Endodermal cell (in vitro differentiated cells): ENCODE measurements around the gene FAM177A1. TPM values are rescaled to one million over a fixed set of nuclear protein-coding genes. Genes with fewer than 3 reads are reported as not detected.

Source experiments
- DNase-seq: peaks from one replicate; pipeline ENCODE4 v3.0.0-alpha.2; 2017
- H3K27ac ChIP-seq: 2 replicates; pipeline ENCODE4 v1.5.1; 2013; ENCODE audit warnings: mild to moderate bottlenecking, low read depth, low read length, moderate library complexity
- H3K27me3 ChIP-seq: 2 replicates; pipeline ENCODE4 v1.6.1; 2013; ENCODE audit warnings: mild to moderate bottlenecking, low read length, moderate library complexity; ENCODE audit not compliant: insufficient read depth, control insufficient read depth, poor library complexity, severe bottlenecking
- H3K36me3 ChIP-seq: 2 replicates; pipeline ENCODE4 v1.7.0; 2013; ENCODE audit warnings: mild to moderate bottlenecking, low read length, moderate library complexity; ENCODE audit not compliant: control insufficient read depth, insufficient read depth
- H3K4me1 ChIP-seq: one replicate; pipeline ENCODE4 v1.7.0; 2013; ENCODE audit warnings: low read length; ENCODE audit not compliant: control insufficient read depth, insufficient read depth
- H3K4me3 ChIP-seq: 2 replicates; pipeline ENCODE4 v1.5.1; 2013; ENCODE audit warnings: mild to moderate bottlenecking, low read length, moderate library complexity
- H3K9ac ChIP-seq: 2 replicates; pipeline ENCODE4 v1.6.1; 2013; ENCODE audit warnings: mild to moderate bottlenecking, low read length, moderate library complexity; ENCODE audit not compliant: poor library complexity, severe bottlenecking; ENCODE audit errors: extremely low read depth
- H3K9me3 ChIP-seq: 2 replicates; pipeline ENCODE4 v1.6.1; 2013; ENCODE audit warnings: mild to moderate bottlenecking, low read length, moderate library complexity; ENCODE audit not compliant: control insufficient read depth
- H3K27ac Mint-ChIP-seq: 2 replicates; pipeline ENCODE4 v1.8.0; 2020; ENCODE audit warnings: mixed read lengths
- H3K27me3 Mint-ChIP-seq: 2 replicates; pipeline ENCODE4 v1.8.0; 2021; ENCODE audit warnings: mild to moderate bottlenecking, mixed read lengths; ENCODE audit not compliant: insufficient read depth
- H3K36me3 Mint-ChIP-seq: 2 replicates; pipeline ENCODE4 v1.8.0; 2020; ENCODE audit warnings: low read depth, mixed read lengths
- H3K4me1 Mint-ChIP-seq: 2 replicates; pipeline ENCODE4 v1.8.0; 2020; ENCODE audit warnings: mixed read lengths
- H3K4me3 Mint-ChIP-seq: 2 replicates; pipeline ENCODE4 v1.8.0; 2020; ENCODE audit warnings: mild to moderate bottlenecking, moderate library complexity, mixed read lengths
- H3K9me3 Mint-ChIP-seq: 2 replicates; pipeline ENCODE4 v1.8.0; 2020; ENCODE audit warnings: mild to moderate bottlenecking, mixed read lengths
- CTCF ChIP-seq: fragments of 200-600 bp; sonication (generic); conservative IDR thresholded peaks from 2 replicates; pipeline ENCODE4 v1.5.0; 2021; ENCODE audit warnings: antibody characterized with exemption, mild to moderate bottlenecking
- WGBS, 2 experiments: methylation state at CpG; one replicate each; pipeline versions ENCODE4 v1.1.5 to v1.1.7; 2013; ENCODE audit warnings: missing lambda C conversion rate in 2 of 2, mixed read lengths in 1 of 2; ENCODE audit not compliant: insufficient coverage in 1 of 2, insufficient read length in 1 of 2; 5-methylcytosine and 5-hydroxymethylcytosine counted together
- long read RNA-seq, 4 experiments: library from polyadenylated mRNA in 2 of 4; library from RNA in 1 of 4; library from capped mRNA in 1 of 4; stranded (forward) in 3 of 4; unstranded in 1 of 4; transcript quantifications; one replicate each; pipeline ENCODE4 v2.0.0, GENCODE V29; 2020 to 2021; ENCODE audit warnings: inconsistent platforms in 1 of 4
- polyA plus RNA-seq, 2 experiments: library from polyadenylated mRNA; stranded (reverse); fragments of 50-300 nt; gene quantifications; one replicate each; pipeline ENCODE4 v1.2.3, GENCODE V29; 2013
- total RNA-seq, 2 donors: library from RNA; stranded (reverse); fragmentation: NEBNext Ultra II Directional in 1 of 2; extraction: Animal tissue kit (Norgen Biotek cat#: 25700) in 1 of 2; gene quantifications; 2 replicates in 1 of 2; 3 replicates in 1 of 2; pipeline ENCODE4 v1.2.1, GENCODE V29; 2021

Gene FAM177A1, protein sequence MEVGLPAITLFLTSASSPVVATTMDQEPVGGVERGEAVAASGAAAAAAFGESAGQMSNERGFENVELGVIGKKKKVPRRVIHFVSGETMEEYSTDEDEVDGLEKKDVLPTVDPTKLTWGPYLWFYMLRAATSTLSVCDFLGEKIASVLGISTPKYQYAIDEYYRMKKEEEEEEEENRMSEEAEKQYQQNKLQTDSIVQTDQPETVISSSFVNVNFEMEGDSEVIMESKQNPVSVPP
- 10 to 100 TPM; 74.8 to 92.3 TPM for total RNA-seq
- polyA plus RNA-seq (2013, experiment 1 of 2), result 44.5 TPM
- polyA plus RNA-seq (2013, experiment 2 of 2), result 46.0 TPM
- long read RNA-seq, experiment 1, transcript FAM177A1-201 (5 exons, 2,927 nt), result major isoform, 9 of 27 reads
- long read RNA-seq, experiment 1, transcript FAM177A1-202 (6 exons, 858 nt), result minor isoform, 6 of 27 reads
- long read RNA-seq, experiment 1, partial matches to known transcripts, result 1 of 27 reads
- long read RNA-seq, experiment 1, other reads (novel, unspliced or antisense), result 7 of 27 reads
- long read RNA-seq, experiment 2, transcript FAM177A1-202 (6 exons, 858 nt), result major isoform, 65 of 123 reads
- long read RNA-seq, experiment 2, transcript FAM177A1-201 (5 exons, 2,927 nt), result minor isoform, 22 of 123 reads
- long read RNA-seq, experiment 2, partial matches to known transcripts, result 6 of 123 reads
- long read RNA-seq, experiment 2, other reads (novel, unspliced or antisense), result 28 of 123 reads
- long read RNA-seq, experiment 3, transcript FAM177A1-202 (6 exons, 858 nt), result major isoform, 76 of 139 reads
- long read RNA-seq, experiment 3, transcript FAM177A1-201 (5 exons, 2,927 nt), result minor isoform, 44 of 139 reads
- long read RNA-seq, experiment 3, partial matches to known transcripts, result 5 of 139 reads
- long read RNA-seq, experiment 3, other reads (novel, unspliced or antisense), result 13 of 139 reads
- long read RNA-seq, experiment 4, transcript FAM177A1-202 (6 exons, 858 nt), result minor isoform, 62 of 191 reads
- long read RNA-seq, experiment 4, transcript FAM177A1-207 (2 exons, 540 nt), result minor isoform, 9 of 191 reads
- long read RNA-seq, experiment 4, transcript FAM177A1-201 (5 exons, 2,927 nt), result major isoform, 102 of 191 reads
- long read RNA-seq, experiment 4, partial matches to known transcripts, result 3 of 191 reads
- long read RNA-seq, experiment 4, other reads (novel, unspliced or antisense), result 13 of 191 reads

GRCh38 chr14:35046048-35046750, at the start of gene FAM177A1:
TSS of gene FAM177A1 (plus strand) at chr14:35046272. CDS start at chr14:35046464, 192 bp downstream.
- Mint-ChIP-seq H3K9me3 (no peaks in the 10 kb centered on the region), H3K4me1 (peaks cover 18% of the 10 kb centered on the region), H3K27me3 (no peaks in the 10 kb centered on the region), H3K36me3 (peaks cover 26% of the 10 kb centered on the region), H3K27ac (peak within 1 kb of the TSS; percentile 99), H3K4me3 (peak within 1 kb of the TSS; percentile 85)
- Histone ChIP-seq H3K27me3 (no peaks in the 10 kb centered on the region), H3K9me3 (no peaks in the 10 kb centered on the region), H3K4me3 (peak within 1 kb of the TSS; percentile 98), H3K27ac (peak within 1 kb of the TSS; percentile 38), H3K9ac (peak within 1 kb of the TSS; percentile 88), H3K4me1 (no peaks in the 10 kb centered on the region), H3K36me3 (peaks cover 19% of the 10 kb centered on the region)
- TF ChIP-seq CTCF, result no peak
- DNase-seq, result peak; percentile 99
- 0% methylated on average over 5 to 77 of the region's 77 CpGs for WGBS, 2 experiments

DNA sequence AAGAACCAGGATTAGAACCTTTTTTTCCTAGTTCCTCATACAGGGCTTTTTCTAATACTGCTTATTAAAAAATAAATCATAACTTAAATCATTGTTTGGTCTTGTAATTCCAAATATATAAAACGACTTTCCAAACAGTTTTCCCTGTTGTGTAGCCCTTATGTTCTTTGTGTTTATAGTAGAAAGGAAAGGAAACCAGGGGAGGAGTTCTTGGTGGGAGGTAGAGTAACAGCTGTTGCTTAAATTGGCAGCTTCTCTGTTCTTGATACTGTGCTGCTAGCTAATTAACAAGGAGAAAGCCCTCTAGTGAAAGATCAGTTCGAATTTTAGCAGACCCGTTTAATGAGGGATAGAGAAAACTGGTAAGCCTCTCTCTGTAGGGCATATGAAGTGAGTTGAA, 48.3 kb upstream of the FAM177A1 start:
- Mint-ChIP-seq H3K36me3 (peaks cover 19% of the 10 kb centered on the region), H3K27ac (peak overlapping the region; percentile 74), H3K9me3 (no peaks in the 10 kb centered on the region), H3K4me1 (peaks cover 3% of the 10 kb centered on the region), H3K4me3 (no peak overlapping the region), H3K27me3 (no peaks in the 10 kb centered on the region)
- no peaks in the 10 kb centered on the region for H3K27me3 ChIP-seq
- no peaks in the 10 kb centered on the region for H3K4me1 ChIP-seq
- no peak for TF ChIP-seq CTCF
- no peak overlapping the region for H3K4me3 ChIP-seq
- 57 to 71% methylated on average over 2 to 3 of the region's 3 CpGs for WGBS, 2 experiments
- no peaks in the 10 kb centered on the region for H3K9me3 ChIP-seq
- DNase-seq, result no peak
- H3K9ac ChIP-seq, result no peak overlapping the region
- H3K36me3 ChIP-seq, result peaks cover 42% of the 10 kb centered on the region
- no peak overlapping the region for H3K27ac ChIP-seq

DNA sequence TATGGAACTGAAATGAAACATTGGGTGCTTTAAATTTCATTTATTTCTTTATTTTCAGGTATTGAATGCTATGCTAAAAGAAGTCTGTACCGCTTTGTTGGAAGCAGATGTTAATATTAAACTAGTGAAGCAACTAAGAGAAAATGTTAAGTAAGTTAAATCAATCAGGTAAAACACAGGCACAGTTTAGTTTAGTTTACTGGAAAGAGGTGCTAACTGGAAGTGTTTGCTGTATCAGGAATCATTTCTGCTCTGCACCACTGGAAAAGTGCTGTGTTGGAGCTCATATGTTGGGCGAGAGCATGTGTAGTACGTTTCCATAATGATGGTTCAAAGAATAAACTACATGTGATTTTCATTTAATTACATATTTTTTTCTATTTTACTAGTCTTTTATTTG, 46.6 kb upstream of the FAM177A1 start:
- no peak overlapping the region for H3K27ac ChIP-seq
- no peak for DNase-seq
- H3K27me3 Mint-ChIP-seq, result no peaks in the 10 kb centered on the region
- TF ChIP-seq CTCF, result no peak
- WGBS, 2 experiments, result 100% methylated on average over 1 to 3 of the region's 3 CpGs
- H3K36me3 ChIP-seq, result peaks cover 54% of the 10 kb centered on the region
- no peak overlapping the region for H3K27ac Mint-ChIP-seq
- peaks cover 3% of the 10 kb centered on the region for H3K4me1 Mint-ChIP-seq
- no peak overlapping the region for H3K4me3 Mint-ChIP-seq
- peaks cover 28% of the 10 kb centered on the region for H3K36me3 Mint-ChIP-seq
- H3K4me3 ChIP-seq, result no peak overlapping the region
- H3K27me3 ChIP-seq, result no peaks in the 10 kb centered on the region
- H3K9me3 Mint-ChIP-seq, result no peaks in the 10 kb centered on the region
- no peaks in the 10 kb centered on the region for H3K9me3 ChIP-seq
- H3K9ac ChIP-seq, result no peak overlapping the region
- no peaks in the 10 kb centered on the region for H3K4me1 ChIP-seq
